AG08395 (cell line): ENCODE results near the gene THSD7A.

Experiments
- DNase-seq: peaks from one replicate; pipeline ENCODE4 v3.0.0; 2012; ENCODE audit warnings: mixed read lengths, low spot score

The THSD7A gene

GRCh38 chr7:11410656-11411644 is 421.0 kb downstream of the THSD7A start:
- no peak for DNase-seq

GRCh38 chr7:11404355-11404754 is 427.6 kb downstream of the THSD7A start:
- DNase-seq: no peak

GRCh38 chr7:11403781-11404180 is 428.2 kb downstream of the THSD7A start:
- no peak for DNase-seq

GRCh38 chr7:11394438-11394837 is 437.6 kb downstream of the THSD7A start:
- DNase-seq: no peak

GRCh38 chr7:11379641-11380040 is 452.4 kb downstream of the THSD7A start:
- DNase-seq: no peak

GRCh38 chr7:11376529-11376928 is 455.5 kb downstream of the THSD7A start:
- DNase-seq: no peak

- DNase-seq: no peak
These were observed 457.4 kb downstream of the THSD7A start for GRCh38 chr7:11374629-11375028.

GRCh38 chr7:11373546-11374142 is 458.4 kb downstream of the THSD7A start:
- no peak for DNase-seq

GRCh38 chr7:11369696-11370095 is 462.3 kb downstream of the THSD7A start:
- DNase-seq: no peak

GRCh38 chr7:11366118-11366517 is 465.9 kb downstream of the THSD7A start:
- DNase-seq: no peak

GRCh38 chr7:11358637-11359036 is 473.4 kb downstream of the THSD7A start:
- no peak for DNase-seq

- DNase-seq: no peak
These were observed 476.5 kb downstream of the THSD7A start for GRCh38 chr7:11355399-11356005.

- no peak for DNase-seq
These were observed 485.7 kb downstream of the THSD7A start for GRCh38 chr7:11346302-11346701.

GRCh38 chr7:11345621-11346020 is 486.4 kb downstream of the THSD7A start:
- no peak for DNase-seq

GRCh38 chr7:11343818-11344413 is 488.1 kb downstream of the THSD7A start:
- DNase-seq: peak; percentile 41

- DNase-seq: no peak
These were observed 488.9 kb downstream of the THSD7A start for GRCh38 chr7:11343136-11343535.

- DNase-seq: no peak
These were observed 490.6 kb downstream of the THSD7A start for GRCh38 chr7:11341285-11341944.

GRCh38 chr7:11336432-11336831 is 495.6 kb downstream of the THSD7A start:
- DNase-seq: no peak

GRCh38 chr7:11335947-11336346 is 496.1 kb downstream of the THSD7A start:
- no peak for DNase-seq

GRCh38 chr7:11332865-11333228 is 499.2 kb downstream of the THSD7A start:
- DNase-seq: no peak

- DNase-seq: no peak
These were observed 499.7 kb downstream of the THSD7A start for GRCh38 chr7:11332186-11332864.
